Neural progenitor cell (in vitro differentiated cells): ENCODE results near the gene REPIN1. TPM values are rescaled to one million over a fixed set of nuclear protein-coding genes. Genes with fewer than 3 reads are reported as not detected.

ENCODE experiments used
- DNase-seq: peaks from one replicate; pipeline ENCODE4 v3.0.0-alpha.2; 2016; ENCODE audit warnings: low spot score
- H2AFZ ChIP-seq: fragments of 200-600 bp; sonication (generic); replicated peaks from 2 replicates; pipeline ENCODE4 v1.6.1; 2016; ENCODE audit warnings: antibody characterized with exemption
- H3F3A ChIP-seq: fragments of 200-600 bp; sonication (generic); 2 replicates; pipeline ENCODE4 v1.6.1; 2016; ENCODE audit warnings: antibody characterized with exemption, low read depth
- H3K27ac ChIP-seq: fragments of 200-600 bp; sonication (generic); 2 replicates; pipeline ENCODE4 v1.5.1; 2016; ENCODE audit warnings: mild to moderate bottlenecking
- H3K27me3 ChIP-seq: fragments of 200-600 bp; sonication (generic); 2 replicates; pipeline ENCODE4 v1.6.1; 2016; ENCODE audit warnings: mild to moderate bottlenecking, moderate library complexity
- H3K36me3 ChIP-seq: fragments of 200-600 bp; sonication (generic); 2 replicates; pipeline ENCODE4 v1.5.1; 2016
- H3K4me1 ChIP-seq: fragments of 200-600 bp; sonication (generic); 2 replicates; pipeline ENCODE4 v1.6.1; 2016; ENCODE audit warnings: mixed run types
- H3K4me2 ChIP-seq: fragments of 200-600 bp; sonication (generic); 2 replicates; pipeline ENCODE4 v1.6.1; 2016
- H3K4me3 ChIP-seq: fragments of 200-600 bp; sonication (generic); 2 replicates; pipeline ENCODE4 v1.5.1; 2016
- H3K79me2 ChIP-seq: fragments of 200-600 bp; sonication (generic); 2 replicates; pipeline ENCODE4 v1.6.1; 2016; ENCODE audit warnings: low read depth
- H3K9ac ChIP-seq: fragments of 200-600 bp; sonication (generic); 2 replicates; pipeline ENCODE4 v1.6.1; 2016
- H3K9me3 ChIP-seq: fragments of 200-600 bp; sonication (generic); 2 replicates; pipeline ENCODE4 v1.5.1; 2016; ENCODE audit warnings: low read depth
- H4K20me1 ChIP-seq: fragments of 200-600 bp; sonication (generic); 2 replicates; pipeline ENCODE4 v1.6.1; 2016; ENCODE audit warnings: low read depth
- H3K27ac Mint-ChIP-seq: 3 replicates; pipeline ENCODE4 v1.8.0; 2021; ENCODE audit warnings: mixed read lengths
- H3K27me3 Mint-ChIP-seq: 2 replicates; pipeline ENCODE4 v1.8.0; 2022; ENCODE audit warnings: low read depth, mild to moderate bottlenecking, inconsistent platforms, moderate library complexity, mixed read lengths; ENCODE audit not compliant: insufficient read depth
- H3K36me3 Mint-ChIP-seq: 3 replicates; pipeline ENCODE4 v1.8.0; 2021; ENCODE audit warnings: mixed read lengths
- H3K4me1 Mint-ChIP-seq: 3 replicates; pipeline ENCODE4 v1.8.0; 2021; ENCODE audit warnings: mixed read lengths
- H3K4me3 Mint-ChIP-seq: 3 replicates; pipeline ENCODE4 v1.8.0; 2021; ENCODE audit warnings: mild to moderate bottlenecking, moderate library complexity, mixed read lengths
- H3K9me3 Mint-ChIP-seq: 3 replicates; pipeline ENCODE4 v1.8.0; 2020; ENCODE audit warnings: mixed read lengths
- CTCF ChIP-seq: fragments of 200-600 bp; sonication (generic); IDR thresholded peaks from 2 replicates; pipeline ENCODE4 v1.5.1; 2017; ENCODE audit warnings: antibody characterized with exemption, mild to moderate bottlenecking
- EZH2 ChIP-seq: fragments of 200-600 bp; sonication (generic); IDR thresholded peaks from 2 replicates; pipeline ENCODE4 v1.6.1; 2017; ENCODE audit warnings: antibody characterized with exemption, mild to moderate bottlenecking, moderate library complexity
- EZH2phosphoT487 ChIP-seq: fragments of 200-600 bp; sonication (generic); IDR thresholded peaks from 2 replicates; pipeline ENCODE4 v1.6.1; 2017; ENCODE audit warnings: antibody characterized with exemption
- total RNA-seq: library from RNA; depleted of rRNA; stranded (reverse); fragments of >200 nt; gene quantifications from 2 replicates; pipeline ENCODE4 v1.2.3, GENCODE V29; 2015; ENCODE audit warnings: low replicate concordance

Gene REPIN1
- total RNA-seq, 1 donor from 2014 or later: 18.0 TPM

DNA sequence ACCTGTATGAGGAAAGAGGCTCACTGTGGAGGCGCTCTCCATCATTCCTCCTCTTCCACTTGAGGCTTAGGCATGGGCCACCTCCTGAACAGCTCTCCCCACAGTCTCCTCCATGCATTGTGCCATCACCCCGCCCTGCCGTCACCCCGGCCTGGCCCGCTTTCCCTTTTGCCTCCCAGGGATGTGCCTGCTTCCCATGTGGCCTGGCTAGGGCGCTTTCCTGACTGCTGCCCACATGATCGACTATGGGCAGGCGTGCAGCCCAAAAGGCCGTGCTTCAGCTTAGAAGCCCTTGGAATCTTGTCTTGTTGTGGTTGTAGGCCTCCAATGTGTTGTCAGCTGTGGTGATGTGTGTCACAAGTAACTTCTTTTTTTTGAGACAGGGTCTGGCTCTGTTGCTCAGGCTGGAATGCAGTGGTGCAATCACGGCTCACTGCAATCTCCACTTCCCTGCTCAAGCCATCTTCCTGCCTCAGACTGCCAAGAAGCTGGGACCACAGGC, 43.5 kb upstream of the REPIN1 start:
- no peak overlapping the region for H3K27ac Mint-ChIP-seq
- Histone ChIP-seq H3K79me2 (peaks cover 7% of the 10 kb centered on the region), H3K27me3 (no peaks in the 10 kb centered on the region), H3K4me1 (peaks cover 14% of the 10 kb centered on the region), H3K27ac (no peak overlapping the region), H3K4me2 (no peak overlapping the region), H3K4me3 (no peak overlapping the region), H3K36me3 (no peaks in the 10 kb centered on the region), H3K9me3 (no peaks in the 10 kb centered on the region), H3K9ac (no peak overlapping the region), H4K20me1 (no peaks in the 10 kb centered on the region), H3F3A (peaks cover 5% of the 10 kb centered on the region), H2AFZ (no peak overlapping the region)
- no peaks in the 10 kb centered on the region for H3K36me3 Mint-ChIP-seq
- no peak overlapping the region for H3K4me3 Mint-ChIP-seq
- no peak for DNase-seq
- TF ChIP-seq CTCF: no peak
- TF ChIP-seq EZH2: no peak
- no peak for TF ChIP-seq EZH2phosphoT487
- peaks cover 6% of the 10 kb centered on the region for H3K27me3 Mint-ChIP-seq
- H3K9me3 Mint-ChIP-seq: peaks cover 2% of the 10 kb centered on the region
- peaks cover 24% of the 10 kb centered on the region for H3K4me1 Mint-ChIP-seq

DNA sequence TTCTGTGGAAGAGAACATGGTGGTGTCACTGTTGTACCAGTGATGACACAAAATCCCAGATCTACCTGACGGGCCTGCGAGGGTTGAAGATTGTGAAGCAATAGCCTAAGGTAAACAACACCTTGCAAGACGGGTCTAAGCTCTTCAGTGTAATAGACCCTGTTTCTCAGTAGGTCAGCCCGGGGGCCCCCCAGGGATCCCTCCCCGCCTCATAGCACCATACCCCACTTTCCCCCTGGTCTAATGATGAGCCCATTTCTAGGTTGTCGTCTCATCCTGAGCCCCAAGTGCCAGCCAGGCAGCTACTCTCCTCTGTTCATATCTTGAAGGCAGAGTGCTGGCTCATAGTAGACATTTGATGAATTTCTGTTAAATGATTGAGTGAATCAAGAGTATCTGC, 42.7 kb upstream of the REPIN1 start:
- TF ChIP-seq EZH2phosphoT487: no peak
- Histone ChIP-seq H3F3A (peaks cover 5% of the 10 kb centered on the region), H4K20me1 (no peaks in the 10 kb centered on the region), H3K27me3 (no peaks in the 10 kb centered on the region), H3K79me2 (peaks cover 7% of the 10 kb centered on the region), H3K9ac (no peak overlapping the region), H2AFZ (no peak overlapping the region), H3K36me3 (no peaks in the 10 kb centered on the region), H3K4me2 (no peak overlapping the region), H3K27ac (no peak overlapping the region), H3K9me3 (no peaks in the 10 kb centered on the region), H3K4me1 (peaks cover 14% of the 10 kb centered on the region), H3K4me3 (no peak overlapping the region)
- Mint-ChIP-seq H3K4me1 (peaks cover 23% of the 10 kb centered on the region), H3K27ac (no peak overlapping the region), H3K27me3 (peaks cover 6% of the 10 kb centered on the region), H3K9me3 (peaks cover 2% of the 10 kb centered on the region), H3K4me3 (no peak overlapping the region), H3K36me3 (no peaks in the 10 kb centered on the region)
- DNase-seq: no peak

GRCh38 chr7:150326657-150327268, 41.9 kb upstream of the REPIN1 start:
- H3K9me3 ChIP-seq: no peaks in the 10 kb centered on the region
- H3K4me1 ChIP-seq: peaks cover 14% of the 10 kb centered on the region
- no peak overlapping the region for H3K27ac ChIP-seq
- no peak overlapping the region for H3K4me3 ChIP-seq
- H3K36me3 Mint-ChIP-seq: no peaks in the 10 kb centered on the region
- H3K4me1 Mint-ChIP-seq: peaks cover 20% of the 10 kb centered on the region
- peaks cover 5% of the 10 kb centered on the region for H3F3A ChIP-seq
- H3K79me2 ChIP-seq: peaks cover 7% of the 10 kb centered on the region
- no peak for DNase-seq
- TF ChIP-seq EZH2phosphoT487 (no peak), CTCF (no peak)
- no peak overlapping the region for H3K27ac Mint-ChIP-seq
- H3K4me3 Mint-ChIP-seq: no peak overlapping the region
- no peaks in the 10 kb centered on the region for H4K20me1 ChIP-seq
- H3K36me3 ChIP-seq: no peaks in the 10 kb centered on the region
- no peaks in the 10 kb centered on the region for H3K27me3 ChIP-seq
- no peak overlapping the region for H2AFZ ChIP-seq
- H3K9me3 Mint-ChIP-seq: peaks cover 2% of the 10 kb centered on the region
- H3K9ac ChIP-seq: no peak overlapping the region
- H3K4me2 ChIP-seq: no peak overlapping the region
- H3K27me3 Mint-ChIP-seq: peaks cover 6% of the 10 kb centered on the region

DNA sequence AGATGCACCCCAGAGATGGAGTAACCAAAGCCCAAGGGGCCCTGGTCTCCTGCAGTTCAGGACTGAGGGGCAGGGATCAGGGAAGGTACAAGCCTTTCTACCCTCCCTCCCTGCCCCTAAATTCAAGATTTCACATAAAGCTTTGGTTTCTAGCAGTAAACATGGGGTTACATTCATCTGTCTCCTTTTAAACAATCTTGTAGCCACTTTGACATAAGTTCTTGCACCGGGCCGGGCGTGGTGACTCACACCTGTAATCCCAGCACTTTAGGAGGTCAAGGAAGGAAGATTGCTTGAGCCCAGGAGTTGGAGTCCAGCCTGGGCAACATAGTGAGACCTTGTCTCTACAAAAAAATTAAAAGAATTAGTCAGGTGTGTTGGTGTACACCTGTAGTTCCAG, 41.3 kb upstream of the REPIN1 start:
- no peak overlapping the region for H3K4me3 Mint-ChIP-seq
- Histone ChIP-seq H3K4me3 (no peak overlapping the region), H4K20me1 (no peaks in the 10 kb centered on the region), H2AFZ (no peak overlapping the region), H3K27me3 (no peaks in the 10 kb centered on the region), H3K79me2 (peaks cover 7% of the 10 kb centered on the region), H3K9ac (no peak overlapping the region), H3K4me2 (no peak overlapping the region), H3K27ac (no peak overlapping the region), H3F3A (peaks cover 5% of the 10 kb centered on the region), H3K9me3 (no peaks in the 10 kb centered on the region), H3K36me3 (no peaks in the 10 kb centered on the region), H3K4me1 (peaks cover 14% of the 10 kb centered on the region)
- peaks cover 4% of the 10 kb centered on the region for H3K27me3 Mint-ChIP-seq
- no peaks in the 10 kb centered on the region for H3K36me3 Mint-ChIP-seq
- peaks cover 20% of the 10 kb centered on the region for H3K4me1 Mint-ChIP-seq
- no peak for DNase-seq
- no peak for TF ChIP-seq EZH2
- TF ChIP-seq EZH2phosphoT487: no peak
- no peak for TF ChIP-seq CTCF
- H3K9me3 Mint-ChIP-seq: peaks cover 2% of the 10 kb centered on the region
- no peak overlapping the region for H3K27ac Mint-ChIP-seq
